Liver (tissue), 9 donors: ENCODE data around the gene RAB1A. TPM values are rescaled to one million over a fixed set of nuclear protein-coding genes. Genes with fewer than 3 reads are reported as not detected.

Experiments
- DNase-seq: peaks from one replicate; pipeline ENCODE4 v3.0.0-alpha.2; 2017; ENCODE audit warnings: low spot score
- H3K27ac ChIP-seq, 2 donors: one replicate each; pipeline ENCODE4 v1.7.0; 2013; ENCODE audit warnings: inconsistent platforms in 2 of 2, low read length in 2 of 2, control low read depth in 1 of 2, low read depth in 1 of 2, mild to moderate bottlenecking in 1 of 2
- H3K27me3 ChIP-seq, 4 donors: one replicate each; pipeline versions ENCODE4 v1.6.1 to v1.7.0; 2013; ENCODE audit warnings: low read length in 3 of 4, inconsistent platforms in 1 of 4, mild to moderate bottlenecking in 1 of 4, moderate library complexity in 1 of 4; ENCODE audit not compliant: control insufficient read depth in 4 of 4, insufficient read depth in 4 of 4
- H3K36me3 ChIP-seq, 4 donors: one replicate each; pipeline versions ENCODE4 v1.6.1 to v1.7.0; 2013; ENCODE audit warnings: low read length in 3 of 4, mild to moderate bottlenecking in 3 of 4, low read depth in 1 of 4, moderate library complexity in 1 of 4; ENCODE audit not compliant: control insufficient read depth in 4 of 4, insufficient read depth in 3 of 4
- H3K4me1 ChIP-seq, 4 donors: one replicate each; pipeline versions ENCODE4 v1.6.1 to v1.7.0; 2013; ENCODE audit warnings: low read length in 3 of 4, mild to moderate bottlenecking in 3 of 4, moderate library complexity in 1 of 4; ENCODE audit not compliant: control insufficient read depth in 4 of 4, insufficient read depth in 4 of 4
- H3K4me3 ChIP-seq, 3 donors: one replicate each; pipeline versions ENCODE4 v1.6.1 to v1.7.0; 2013; ENCODE audit warnings: low read length in 3 of 3, control low read depth in 1 of 3, low read depth in 1 of 3, mild to moderate bottlenecking in 1 of 3
- H3K9ac ChIP-seq, 2 donors: one replicate each; pipeline ENCODE4 v1.7.0; 2013; ENCODE audit warnings: low read length in 2 of 2, mild to moderate bottlenecking in 2 of 2, moderate library complexity in 2 of 2, control low read depth in 1 of 2, low read depth in 1 of 2
- H3K9me3 ChIP-seq, 4 donors: one replicate each; pipeline versions ENCODE4 v1.6.1 to v1.7.0; 2013; ENCODE audit warnings: low read length in 3 of 4; ENCODE audit not compliant: control insufficient read depth in 4 of 4
- ATF3 ChIP-seq: IDR thresholded peaks from 2 replicates; pipeline ENCODE4 v1.6.1; 2016; ENCODE audit warnings: antibody characterized with exemption
- CTCF ChIP-seq: fragments of 150-350 bp; IDR thresholded peaks from 2 replicates; pipeline ENCODE4 v1.5.1; 2017; ENCODE audit warnings: improper control_type of control experiment, low read depth, low read length; ENCODE audit not compliant: missing input control
- EGR1 ChIP-seq, 2 donors: IDR thresholded peaks; 2 replicates each; pipeline ENCODE4 v1.6.1; 2016 to 2018; ENCODE audit warnings: antibody characterized with exemption in 2 of 2, low read depth in 2 of 2
- FOXA1 ChIP-seq: IDR thresholded peaks from 2 replicates; pipeline ENCODE4 v1.6.1; 2016; ENCODE audit warnings: antibody characterized with exemption
- FOXA2 ChIP-seq: IDR thresholded peaks from 2 replicates; pipeline ENCODE4 v1.6.1; 2016; ENCODE audit warnings: antibody characterized with exemption
- GABPA ChIP-seq, 2 donors: IDR thresholded peaks in 1 of 2; conservative IDR thresholded peaks in 1 of 2; 2 replicates each; pipeline ENCODE4 v1.6.1; 2016; ENCODE audit warnings: antibody characterized with exemption in 2 of 2, mild to moderate bottlenecking in 1 of 2, moderate library complexity in 1 of 2
- HNF4A ChIP-seq, 2 donors: conservative IDR thresholded peaks; 2 replicates each; pipeline ENCODE4 v1.6.1; 2016; ENCODE audit warnings: antibody characterized with exemption in 2 of 2, mild to moderate bottlenecking in 2 of 2
- HNF4G ChIP-seq: IDR thresholded peaks from 2 replicates; pipeline ENCODE4 v1.6.1; 2016; ENCODE audit warnings: antibody characterized with exemption
- JUND ChIP-seq, 2 donors: IDR thresholded peaks; 2 replicates each; pipeline ENCODE4 v1.6.1; 2016; ENCODE audit warnings: antibody characterized with exemption in 2 of 2
- MAX ChIP-seq: IDR thresholded peaks from 2 replicates; pipeline ENCODE4 v1.6.1; 2016; ENCODE audit warnings: antibody characterized with exemption
- NR2F2 ChIP-seq: IDR thresholded peaks from 2 replicates; pipeline ENCODE4 v1.6.1; 2016; ENCODE audit warnings: antibody characterized with exemption
- RAD21 ChIP-seq, 2 donors: IDR thresholded peaks; 2 replicates each; pipeline ENCODE4 v1.6.1; 2016; ENCODE audit warnings: antibody characterized with exemption in 2 of 2, mild to moderate bottlenecking in 2 of 2
- REST ChIP-seq: IDR thresholded peaks from 2 replicates; pipeline ENCODE4 v1.6.1; 2016; ENCODE audit warnings: antibody characterized with exemption, mild to moderate bottlenecking
- RXRA ChIP-seq, 2 donors: IDR thresholded peaks; 2 replicates each; pipeline ENCODE4 v1.6.1; 2017 to 2018; ENCODE audit warnings: antibody characterized with exemption in 2 of 2, mild to moderate bottlenecking in 1 of 2
- SP1 ChIP-seq: IDR thresholded peaks from 2 replicates; pipeline ENCODE4 v1.6.1; 2018; ENCODE audit warnings: antibody characterized with exemption, mild to moderate bottlenecking
- TAF1 ChIP-seq: conservative IDR thresholded peaks from 2 replicates; pipeline ENCODE4 v1.6.1; 2016; ENCODE audit warnings: antibody characterized with exemption, mild to moderate bottlenecking
- YY1 ChIP-seq: IDR thresholded peaks from 2 replicates; pipeline ENCODE4 v1.6.1; 2016; ENCODE audit warnings: antibody characterized with exemption, mild to moderate bottlenecking
- ZBTB33 ChIP-seq: IDR thresholded peaks from 2 replicates; pipeline ENCODE4 v1.6.1; 2016; ENCODE audit warnings: antibody characterized with exemption
- WGBS: extraction: QIAGEN DNeasy Blood & Tissue Kit; methylation state at CpG from one replicate; pipeline ENCODE4 v1.1.7; 2013; 5-methylcytosine and 5-hydroxymethylcytosine counted together
- polyA plus RNA-seq, 2 donors: library from polyadenylated mRNA; stranded (reverse) in 1 of 2; unstranded in 1 of 2; fragments of 200-250 nt in 1 of 2; fragments of >200 nt in 1 of 2; fragmentation: Nextera tagmentation in 1 of 2; extraction: Ambion mirVana in 1 of 2; gene quantifications; one replicate each; pipeline versions ENCODE4 v1.2.1 to v1.2.3, GENCODE V29; 2013 to 2015
- total RNA-seq, 2 donors: library from RNA; depleted of rRNA; stranded (reverse); fragments of >200 nt; gene quantifications; one replicate each; pipeline ENCODE4 v1.2.3, GENCODE V29; 2014
- donor health status: healthy.
- donor health status: healthy.
- donor health status: healthy.
- donor health status: healthy.
- donor health status: healthy.

The RAB1A gene
- total and polyA plus RNA-seq, 4 donors, result 52.8 to 89.7 (median 77.8) TPM

- H3K36me3 ChIP-seq, result no peaks in the 10 kb centered on the region
- H3K27me3 ChIP-seq, result no peaks in the 10 kb centered on the region
- H3K9ac ChIP-seq, result no peak overlapping the region
- H3K9me3 ChIP-seq, result no peaks in the 10 kb centered on the region
- no peak for DNase-seq
- TF ChIP-seq GABPA (IDR thresholded peaks at IDR 0.05 in 1 of 2, conservative IDR thresholded peaks at IDR 0.05 in 1 of 2) (no peak), ZBTB33 (no peak), NR2F2 (no peak), CTCF (peak; percentile 38), JUND (IDR thresholded peaks at IDR 0.05) (no peak), REST (no peak), FOXA2 (no peak), EGR1 (IDR thresholded peaks at IDR 0.05; ENCODE audit: low read depth in 2 of 2) (no peak), ATF3 (no peak), RXRA (IDR thresholded peaks at IDR 0.05) (no peak), RAD21 (IDR thresholded peaks at IDR 0.05) (peak; percentile 75 to 78), MAX (no peak), YY1 (no peak)
- H3K4me1 ChIP-seq, result no peaks in the 10 kb centered on the region
- no peak overlapping the region for H3K27ac ChIP-seq
- H3K4me3 ChIP-seq, result no peak overlapping the region
Measured at GRCh38 chr2:65142515-65142914, 12.6 kb upstream of the RAB1A start.

GRCh38 chr2:65137197-65137775 is 7.4 kb upstream of the RAB1A start:
- Histone ChIP-seq H3K27ac (no peak overlapping the region), H3K4me3 (no peak overlapping the region), H3K27me3 (no peaks in the 10 kb centered on the region), H3K36me3 (no peaks in the 10 kb centered on the region), H3K9me3 (no peaks in the 10 kb centered on the region), H3K4me1 (peaks cover 0 to 8% (median 2%) of the 10 kb centered on the region in 4 donors), H3K9ac (no peak overlapping the region)
- DNase-seq, result no peak
- TF ChIP-seq HNF4G (no peak), GABPA (IDR thresholded peaks at IDR 0.05 in 1 of 2, conservative IDR thresholded peaks at IDR 0.05 in 1 of 2) (no peak), ZBTB33 (no peak), YY1 (no peak), SP1 (no peak), EGR1 (IDR thresholded peaks at IDR 0.05; ENCODE audit: low read depth in 2 of 2) (no peak), FOXA1 (no peak), HNF4A (conservative IDR thresholded peaks at IDR 0.05) (no peak), MAX (no peak), ATF3 (no peak), TAF1 (no peak), JUND (IDR thresholded peaks at IDR 0.05) (no peak), CTCF (no peak), FOXA2 (no peak)
- 94% methylated on average over 2 of the region's 2 CpGs for whole genome bisulfite sequencing
